ENCODE data around the gene SPRR1A.

SPRR1A gene

GRCh38 chr1:152983743-152984142 lies at the start of gene SPRR1A:
TSS of gene SPRR1A (plus strand) at chr1:152984081. CDS start at chr1:152985231, 1,150 bp downstream.
- no peak for DNase-seq (ENCODE audit: low read depth in 3 of 3)

GRCh38 chr1:152940614-152941013 lies 43.3 kb upstream of the SPRR1A start:
- DNase-seq (ENCODE audit: low read depth in 3 of 3) = no peak

GRCh38 chr1:152941037-152941711 lies 42.7 kb upstream of the SPRR1A start:
- DNase-seq (ENCODE audit: low read depth in 3 of 3) = no peak

- DNase-seq (ENCODE audit: low read depth in 3 of 3) = no peak
These were observed 41.7 kb upstream of the SPRR1A start for GRCh38 chr1:152942161-152942560.

- no peak for DNase-seq (ENCODE audit: low read depth in 3 of 3)
These were observed 37.6 kb upstream of the SPRR1A start for GRCh38 chr1:152946248-152946647.

- DNase-seq (ENCODE audit: low read depth in 3 of 3) = no peak
These were observed 37.1 kb upstream of the SPRR1A start, which contains the start of gene SPRR5 for GRCh38 chr1:152946651-152947256. TSS of gene SPRR5 (plus strand) at chr1:152947206. CDS start at chr1:152948555, 1,349 bp downstream.

GRCh38 chr1:152951711-152952110 lies 32.2 kb upstream of the SPRR1A start:
- no peak for DNase-seq (ENCODE audit: low read depth in 3 of 3)

GRCh38 chr1:152953761-152954160 lies 30.1 kb upstream of the SPRR1A start:
- DNase-seq (ENCODE audit: low read depth in 3 of 3) = no peak

GRCh38 chr1:152954436-152954835 lies 29.4 kb upstream of the SPRR1A start:
- no peak for DNase-seq (ENCODE audit: low read depth in 3 of 3)

- DNase-seq (ENCODE audit: low read depth in 3 of 3) = no peak
These were observed 26.3 kb upstream of the SPRR1A start for GRCh38 chr1:152957561-152957960.

- no peak for DNase-seq (ENCODE audit: low read depth in 3 of 3)
These were observed 24.6 kb upstream of the SPRR1A start for GRCh38 chr1:152959273-152959672.

- no peak for DNase-seq (ENCODE audit: low read depth in 3 of 3)
These were observed 24.0 kb upstream of the SPRR1A start for GRCh38 chr1:152959801-152960451.

GRCh38 chr1:152960452-152961044 lies 23.3 kb upstream of the SPRR1A start:
- DNase-seq (ENCODE audit: low read depth in 3 of 3) = no peak

- DNase-seq (ENCODE audit: low read depth in 3 of 3) = no peak
These were observed 22.5 kb upstream of the SPRR1A start for GRCh38 chr1:152961226-152961891.

GRCh38 chr1:152962876-152963415 lies 20.9 kb upstream of the SPRR1A start:
- no peak for DNase-seq (ENCODE audit: low read depth in 3 of 3)

GRCh38 chr1:152964536-152964935 lies 19.3 kb upstream of the SPRR1A start:
- no peak for DNase-seq (ENCODE audit: low read depth in 3 of 3)

GRCh38 chr1:152965853-152966252 lies 18.0 kb upstream of the SPRR1A start:
- DNase-seq (ENCODE audit: low read depth in 3 of 3) = no peak

GRCh38 chr1:152967201-152967600 lies 16.7 kb upstream of the SPRR1A start:
- no peak for DNase-seq (ENCODE audit: low read depth in 3 of 3)

- no peak for DNase-seq (ENCODE audit: low read depth in 3 of 3)
These were observed 15.6 kb upstream of the SPRR1A start for GRCh38 chr1:152968248-152968647.

- no peak for DNase-seq (ENCODE audit: low read depth in 3 of 3)
These were observed 14.8 kb upstream of the SPRR1A start for GRCh38 chr1:152969036-152969435.

- no peak for DNase-seq (ENCODE audit: low read depth in 3 of 3)
These were observed 13.4 kb upstream of the SPRR1A start, which contains the start of gene SPRR4 for GRCh38 chr1:152970495-152970894. TSS of gene SPRR4 (plus strand) at chr1:152970648. CDS start at chr1:152971891, 1,243 bp downstream.
